Liver (tissue), 9 donors: ENCODE measurements around the gene HOXA4. TPM values are rescaled to one million over a fixed set of nuclear protein-coding genes. Genes with fewer than 3 reads are reported as not detected.

Experiments
- DNase-seq: peaks from one replicate; pipeline ENCODE4 v3.0.0-alpha.2; 2017; ENCODE audit warnings: low spot score
- H3K27ac ChIP-seq, 2 donors: one replicate each; pipeline ENCODE4 v1.7.0; 2013; ENCODE audit warnings: inconsistent platforms in 2 of 2, low read length in 2 of 2, control low read depth in 1 of 2, low read depth in 1 of 2, mild to moderate bottlenecking in 1 of 2
- H3K27me3 ChIP-seq, 4 donors: one replicate each; pipeline versions ENCODE4 v1.6.1 to v1.7.0; 2013; ENCODE audit warnings: low read length in 3 of 4, inconsistent platforms in 1 of 4, mild to moderate bottlenecking in 1 of 4, moderate library complexity in 1 of 4; ENCODE audit not compliant: control insufficient read depth in 4 of 4, insufficient read depth in 4 of 4
- H3K36me3 ChIP-seq, 4 donors: one replicate each; pipeline versions ENCODE4 v1.6.1 to v1.7.0; 2013; ENCODE audit warnings: low read length in 3 of 4, mild to moderate bottlenecking in 3 of 4, low read depth in 1 of 4, moderate library complexity in 1 of 4; ENCODE audit not compliant: control insufficient read depth in 4 of 4, insufficient read depth in 3 of 4
- H3K4me1 ChIP-seq, 4 donors: one replicate each; pipeline versions ENCODE4 v1.6.1 to v1.7.0; 2013; ENCODE audit warnings: low read length in 3 of 4, mild to moderate bottlenecking in 3 of 4, moderate library complexity in 1 of 4; ENCODE audit not compliant: control insufficient read depth in 4 of 4, insufficient read depth in 4 of 4
- H3K4me3 ChIP-seq, 3 donors: one replicate each; pipeline versions ENCODE4 v1.6.1 to v1.7.0; 2013; ENCODE audit warnings: low read length in 3 of 3, control low read depth in 1 of 3, low read depth in 1 of 3, mild to moderate bottlenecking in 1 of 3
- H3K9ac ChIP-seq, 2 donors: one replicate each; pipeline ENCODE4 v1.7.0; 2013; ENCODE audit warnings: low read length in 2 of 2, mild to moderate bottlenecking in 2 of 2, moderate library complexity in 2 of 2, control low read depth in 1 of 2, low read depth in 1 of 2
- H3K9me3 ChIP-seq, 4 donors: one replicate each; pipeline versions ENCODE4 v1.6.1 to v1.7.0; 2013; ENCODE audit warnings: low read length in 3 of 4; ENCODE audit not compliant: control insufficient read depth in 4 of 4
- GABPA ChIP-seq, 2 donors: IDR thresholded peaks in 1 of 2; conservative IDR thresholded peaks in 1 of 2; 2 replicates each; pipeline ENCODE4 v1.6.1; 2016; ENCODE audit warnings: antibody characterized with exemption in 2 of 2, mild to moderate bottlenecking in 1 of 2, moderate library complexity in 1 of 2
- HNF4A ChIP-seq, 2 donors: conservative IDR thresholded peaks; 2 replicates each; pipeline ENCODE4 v1.6.1; 2016; ENCODE audit warnings: antibody characterized with exemption in 2 of 2, mild to moderate bottlenecking in 2 of 2
- HNF4G ChIP-seq: IDR thresholded peaks from 2 replicates; pipeline ENCODE4 v1.6.1; 2016; ENCODE audit warnings: antibody characterized with exemption
- RAD21 ChIP-seq, 2 donors: IDR thresholded peaks; 2 replicates each; pipeline ENCODE4 v1.6.1; 2016; ENCODE audit warnings: antibody characterized with exemption in 2 of 2, mild to moderate bottlenecking in 2 of 2
- RXRA ChIP-seq, 2 donors: IDR thresholded peaks; 2 replicates each; pipeline ENCODE4 v1.6.1; 2017 to 2018; ENCODE audit warnings: antibody characterized with exemption in 2 of 2, mild to moderate bottlenecking in 1 of 2
- SP1 ChIP-seq: IDR thresholded peaks from 2 replicates; pipeline ENCODE4 v1.6.1; 2018; ENCODE audit warnings: antibody characterized with exemption, mild to moderate bottlenecking
- TAF1 ChIP-seq: conservative IDR thresholded peaks from 2 replicates; pipeline ENCODE4 v1.6.1; 2016; ENCODE audit warnings: antibody characterized with exemption, mild to moderate bottlenecking
- YY1 ChIP-seq: IDR thresholded peaks from 2 replicates; pipeline ENCODE4 v1.6.1; 2016; ENCODE audit warnings: antibody characterized with exemption, mild to moderate bottlenecking
- WGBS: extraction: QIAGEN DNeasy Blood & Tissue Kit; methylation state at CpG from one replicate; pipeline ENCODE4 v1.1.7; 2013; 5-methylcytosine and 5-hydroxymethylcytosine counted together
- polyA plus RNA-seq, 2 donors: library from polyadenylated mRNA; stranded (reverse) in 1 of 2; unstranded in 1 of 2; fragments of 200-250 nt in 1 of 2; fragments of >200 nt in 1 of 2; fragmentation: Nextera tagmentation in 1 of 2; extraction: Ambion mirVana in 1 of 2; gene quantifications; one replicate each; pipeline versions ENCODE4 v1.2.1 to v1.2.3, GENCODE V29; 2013 to 2015
- total RNA-seq, 2 donors: library from RNA; depleted of rRNA; stranded (reverse); fragments of >200 nt; gene quantifications; one replicate each; pipeline ENCODE4 v1.2.3, GENCODE V29; 2014
- TF ChIP-seq, protein P1 (sequence below): fragments of 150-350 bp; IDR thresholded peaks from 2 replicates; pipeline ENCODE4 v1.5.1; 2017; ENCODE audit warnings: improper control_type of control experiment, low read depth, low read length; ENCODE audit not compliant: missing input control
- TF ChIP-seq, protein P2 (sequence below): IDR thresholded peaks from 2 replicates; pipeline ENCODE4 v1.6.1; 2016; ENCODE audit warnings: antibody characterized with exemption
- TF ChIP-seq, protein P3 (sequence below): IDR thresholded peaks from 2 replicates; pipeline ENCODE4 v1.6.1; 2016; ENCODE audit warnings: antibody characterized with exemption, mild to moderate bottlenecking
- TF ChIP-seq, protein P4 (sequence below): IDR thresholded peaks from 2 replicates; pipeline ENCODE4 v1.6.1; 2016; ENCODE audit warnings: antibody characterized with exemption
- donor health status: healthy.
- donor health status: healthy.
- donor health status: healthy.
- donor health status: healthy.
- donor health status: healthy.

HOXA4 gene
- total and polyA plus RNA-seq, 4 donors: 0.17 to 1.1 (median 0.30) TPM

DNA sequence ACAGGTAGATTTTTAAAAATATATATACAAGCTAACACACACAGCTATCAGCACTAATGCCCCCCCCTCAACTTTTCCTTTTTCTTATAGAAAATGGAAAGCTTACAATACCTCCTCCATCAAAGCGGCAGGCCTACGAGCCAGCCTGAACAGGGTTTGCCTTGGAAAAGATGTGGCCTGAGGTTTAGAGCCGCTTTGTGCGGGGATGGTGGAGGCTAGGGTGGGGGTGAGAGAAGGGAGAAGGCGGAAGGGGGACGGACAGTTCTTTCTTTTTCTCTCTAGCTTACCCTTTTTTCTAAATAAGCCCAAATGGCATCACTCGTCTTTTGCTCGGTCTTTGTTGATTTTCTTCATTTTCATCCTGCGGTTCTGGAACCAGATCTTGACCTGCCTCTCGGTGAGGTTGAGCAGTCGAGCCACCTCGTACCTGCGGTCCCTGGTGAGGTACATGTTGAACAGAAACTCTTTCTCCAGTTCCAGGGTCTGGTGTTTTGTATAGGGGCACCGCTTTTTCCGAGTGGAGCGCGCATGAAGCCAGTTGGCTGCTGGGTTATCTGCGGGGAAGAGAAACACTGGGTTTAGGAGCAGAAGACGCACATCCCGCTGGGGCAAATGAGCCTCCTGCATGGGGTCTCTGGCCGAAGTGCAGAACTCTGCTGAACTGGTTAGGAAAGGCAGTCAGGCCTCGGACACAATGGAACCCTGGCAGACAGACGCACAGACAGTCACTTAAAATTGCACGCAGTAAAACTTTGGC lies 32.9 kb upstream of the HOXA4 start:
- Histone ChIP-seq H3K36me3 (no peaks in the 10 kb centered on the region), H3K9ac (no peak overlapping the region), H3K9me3 (peaks cover 0 to 10% (median under 1%) of the 10 kb centered on the region in 4 donors), H3K4me3 (no peak overlapping the region), H3K4me1 (peaks cover 8 to 27% (median 10%) of the 10 kb centered on the region in 4 donors), H3K27ac (no peak overlapping the region), H3K27me3 (peaks cover 9 to 56% (median 21%) of the 10 kb centered on the region in 4 donors)
- no peak for TF ChIP-seq YY1
- no peak for TF ChIP-seq RAD21 (IDR thresholded peaks at IDR 0.05)
- no peak for TF ChIP-seq TAF1
- no peak for TF ChIP-seq GABPA (IDR thresholded peaks at IDR 0.05 in 1 of 2, conservative IDR thresholded peaks at IDR 0.05 in 1 of 2)
- TF ChIP-seq, protein P1, sequence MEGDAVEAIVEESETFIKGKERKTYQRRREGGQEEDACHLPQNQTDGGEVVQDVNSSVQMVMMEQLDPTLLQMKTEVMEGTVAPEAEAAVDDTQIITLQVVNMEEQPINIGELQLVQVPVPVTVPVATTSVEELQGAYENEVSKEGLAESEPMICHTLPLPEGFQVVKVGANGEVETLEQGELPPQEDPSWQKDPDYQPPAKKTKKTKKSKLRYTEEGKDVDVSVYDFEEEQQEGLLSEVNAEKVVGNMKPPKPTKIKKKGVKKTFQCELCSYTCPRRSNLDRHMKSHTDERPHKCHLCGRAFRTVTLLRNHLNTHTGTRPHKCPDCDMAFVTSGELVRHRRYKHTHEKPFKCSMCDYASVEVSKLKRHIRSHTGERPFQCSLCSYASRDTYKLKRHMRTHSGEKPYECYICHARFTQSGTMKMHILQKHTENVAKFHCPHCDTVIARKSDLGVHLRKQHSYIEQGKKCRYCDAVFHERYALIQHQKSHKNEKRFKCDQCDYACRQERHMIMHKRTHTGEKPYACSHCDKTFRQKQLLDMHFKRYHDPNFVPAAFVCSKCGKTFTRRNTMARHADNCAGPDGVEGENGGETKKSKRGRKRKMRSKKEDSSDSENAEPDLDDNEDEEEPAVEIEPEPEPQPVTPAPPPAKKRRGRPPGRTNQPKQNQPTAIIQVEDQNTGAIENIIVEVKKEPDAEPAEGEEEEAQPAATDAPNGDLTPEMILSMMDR: no peak
- DNase-seq: no peak
- 34% methylated on average over 24 of the region's 24 CpGs for WGBS

DNA sequence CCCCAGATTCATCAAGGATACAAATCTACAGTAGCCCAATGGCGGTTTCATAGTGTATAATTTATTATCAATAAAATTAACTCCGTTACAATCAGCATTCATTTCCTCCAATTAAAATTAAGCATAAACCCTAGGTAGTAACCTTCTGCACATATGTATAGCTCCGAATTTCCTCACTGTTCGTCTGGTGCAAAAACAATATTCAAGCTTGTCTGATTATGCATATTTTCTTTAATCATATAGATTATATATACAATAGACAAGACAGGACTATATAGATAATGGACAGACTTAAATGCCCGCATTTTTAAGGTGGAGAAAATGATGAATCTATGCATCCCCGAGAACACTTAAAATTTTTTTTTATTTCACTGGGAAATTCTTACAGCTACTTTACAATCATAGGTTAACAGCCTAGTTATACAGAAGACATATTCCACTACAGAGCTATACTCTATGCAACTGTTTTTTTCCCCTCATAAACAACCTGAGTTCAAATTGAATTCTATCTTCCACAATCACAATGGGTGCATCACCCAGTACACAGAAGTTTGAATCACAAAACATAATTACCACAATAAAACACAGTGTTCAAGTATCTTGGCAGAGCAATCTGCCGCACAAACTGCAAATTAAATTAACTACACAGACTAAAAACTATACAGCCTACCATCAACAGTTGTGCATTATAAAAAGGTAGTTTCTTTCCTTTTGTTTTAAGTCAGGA lies 32.2 kb upstream of the HOXA4 start:
- DNase-seq: no peak
- Histone ChIP-seq H3K36me3 (no peaks in the 10 kb centered on the region), H3K27ac (no peak overlapping the region), H3K9me3 (peaks cover 0 to 10% (median 0%) of the 10 kb centered on the region in 4 donors), H3K4me1 (peaks cover 8 to 27% (median 10%) of the 10 kb centered on the region in 4 donors), H3K9ac (no peak overlapping the region), H3K27me3 (peaks cover 9 to 49% (median 19%) of the 10 kb centered on the region in 4 donors), H3K4me3 (no peak overlapping the region)
- TF ChIP-seq, protein P2, sequence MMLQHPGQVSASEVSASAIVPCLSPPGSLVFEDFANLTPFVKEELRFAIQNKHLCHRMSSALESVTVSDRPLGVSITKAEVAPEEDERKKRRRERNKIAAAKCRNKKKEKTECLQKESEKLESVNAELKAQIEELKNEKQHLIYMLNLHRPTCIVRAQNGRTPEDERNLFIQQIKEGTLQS: no peak
- TF ChIP-seq, protein P3, sequence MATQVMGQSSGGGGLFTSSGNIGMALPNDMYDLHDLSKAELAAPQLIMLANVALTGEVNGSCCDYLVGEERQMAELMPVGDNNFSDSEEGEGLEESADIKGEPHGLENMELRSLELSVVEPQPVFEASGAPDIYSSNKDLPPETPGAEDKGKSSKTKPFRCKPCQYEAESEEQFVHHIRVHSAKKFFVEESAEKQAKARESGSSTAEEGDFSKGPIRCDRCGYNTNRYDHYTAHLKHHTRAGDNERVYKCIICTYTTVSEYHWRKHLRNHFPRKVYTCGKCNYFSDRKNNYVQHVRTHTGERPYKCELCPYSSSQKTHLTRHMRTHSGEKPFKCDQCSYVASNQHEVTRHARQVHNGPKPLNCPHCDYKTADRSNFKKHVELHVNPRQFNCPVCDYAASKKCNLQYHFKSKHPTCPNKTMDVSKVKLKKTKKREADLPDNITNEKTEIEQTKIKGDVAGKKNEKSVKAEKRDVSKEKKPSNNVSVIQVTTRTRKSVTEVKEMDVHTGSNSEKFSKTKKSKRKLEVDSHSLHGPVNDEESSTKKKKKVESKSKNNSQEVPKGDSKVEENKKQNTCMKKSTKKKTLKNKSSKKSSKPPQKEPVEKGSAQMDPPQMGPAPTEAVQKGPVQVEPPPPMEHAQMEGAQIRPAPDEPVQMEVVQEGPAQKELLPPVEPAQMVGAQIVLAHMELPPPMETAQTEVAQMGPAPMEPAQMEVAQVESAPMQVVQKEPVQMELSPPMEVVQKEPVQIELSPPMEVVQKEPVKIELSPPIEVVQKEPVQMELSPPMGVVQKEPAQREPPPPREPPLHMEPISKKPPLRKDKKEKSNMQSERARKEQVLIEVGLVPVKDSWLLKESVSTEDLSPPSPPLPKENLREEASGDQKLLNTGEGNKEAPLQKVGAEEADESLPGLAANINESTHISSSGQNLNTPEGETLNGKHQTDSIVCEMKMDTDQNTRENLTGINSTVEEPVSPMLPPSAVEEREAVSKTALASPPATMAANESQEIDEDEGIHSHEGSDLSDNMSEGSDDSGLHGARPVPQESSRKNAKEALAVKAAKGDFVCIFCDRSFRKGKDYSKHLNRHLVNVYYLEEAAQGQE: no peak
- TF ChIP-seq RXRA (IDR thresholded peaks at IDR 0.05) (no peak), HNF4G (no peak), TAF1 (no peak), SP1 (no peak), RAD21 (IDR thresholded peaks at IDR 0.05) (no peak), YY1 (no peak), HNF4A (conservative IDR thresholded peaks at IDR 0.05) (no peak)
- TF ChIP-seq, protein P4, sequence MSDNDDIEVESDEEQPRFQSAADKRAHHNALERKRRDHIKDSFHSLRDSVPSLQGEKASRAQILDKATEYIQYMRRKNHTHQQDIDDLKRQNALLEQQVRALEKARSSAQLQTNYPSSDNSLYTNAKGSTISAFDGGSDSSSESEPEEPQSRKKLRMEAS: no peak
- 64% methylated on average over 7 of the region's 7 CpGs for WGBS
